Activated naive CD4-positive, alpha-beta T cell treated with anti-CD3 and anti-CD28 coated beads, Interleukin-2, amount 10 ng/mL, durations not matched to agents 7 days and 5 days (primary cell): Measurements from ENCODE around the gene FAM168B.

ENCODE experiments used
- CTCF ChIA-PET: fragments of 350-600 bp; sonication (Branson Sonifier 250); formaldehyde crosslinking; loops from one replicate; lab custom pipeline; 2021; ENCODE audit warnings: antibody characterized with exemption; lab: Charles Lee
- DNase-seq: peaks from one replicate; pipeline ENCODE4 v3.0.0-alpha.2; 2020
- H3K27ac Mint-ChIP-seq: one replicate; pipeline ENCODE4 v1.8.0; 2021; ENCODE audit warnings: mild to moderate bottlenecking, moderate library complexity, mixed read lengths
- H3K27me3 Mint-ChIP-seq: one replicate; pipeline ENCODE4 v1.8.0; 2021; ENCODE audit warnings: mild to moderate bottlenecking, mixed read lengths
- H3K36me3 Mint-ChIP-seq: one replicate; pipeline ENCODE4 v1.8.0; 2021; ENCODE audit warnings: mixed read lengths
- H3K4me1 Mint-ChIP-seq: one replicate; pipeline ENCODE4 v1.8.0; 2021; ENCODE audit warnings: mixed read lengths
- H3K4me3 Mint-ChIP-seq: one replicate; pipeline ENCODE4 v1.8.0; 2021; ENCODE audit warnings: mild to moderate bottlenecking, moderate library complexity, mixed read lengths
- H3K9me3 Mint-ChIP-seq: one replicate; pipeline ENCODE4 v1.8.0; 2021; ENCODE audit warnings: mixed read lengths

FAM168B gene

GRCh38 chr2:131043199-131044074, 49.8 kb downstream of the FAM168B start:
- H3K27me3 Mint-ChIP-seq, result peaks cover 26% of the 10 kb centered on the region
- H3K36me3 Mint-ChIP-seq, result peaks cover 9% of the 10 kb centered on the region
- peaks cover 35% of the 10 kb centered on the region for H3K4me1 Mint-ChIP-seq
- peak overlapping the region; percentile 33 for H3K27ac Mint-ChIP-seq
- DNase-seq, result no peak
- H3K9me3 Mint-ChIP-seq, result no peaks in the 10 kb centered on the region
- CTCF ChIA-PET, result no interaction called here
- H3K4me3 Mint-ChIP-seq, result no peak overlapping the region

GRCh38 chr2:131042148-131042775, 51.0 kb downstream of the FAM168B start:
- H3K36me3 Mint-ChIP-seq, result peaks cover 6% of the 10 kb centered on the region
- no peaks in the 10 kb centered on the region for H3K9me3 Mint-ChIP-seq
- H3K27me3 Mint-ChIP-seq, result peaks cover 38% of the 10 kb centered on the region
- no peak for DNase-seq
- peaks cover 37% of the 10 kb centered on the region for H3K4me1 Mint-ChIP-seq
- CTCF ChIA-PET, result interaction anchor here (1.4 kb wide), 1 partner anchor 111 kb away, joined by 4 read pairs; no protein-coding TSS in a partner anchor
- no peak overlapping the region for H3K4me3 Mint-ChIP-seq
- H3K27ac Mint-ChIP-seq, result no peak overlapping the region

GRCh38 chr2:131041402-131042147, 51.7 kb downstream of the FAM168B start:
- DNase-seq, result no peak
- CTCF ChIA-PET, result interaction anchor here (1.0 to 1.4 kb wide), 2 partner anchors 8 to 112 kb away, joined by 4 read pairs; no protein-coding TSS in a partner anchor
- peak overlapping the region; percentile 63 for H3K27ac Mint-ChIP-seq
- H3K36me3 Mint-ChIP-seq, result peaks cover 3% of the 10 kb centered on the region
- peaks cover 37% of the 10 kb centered on the region for H3K4me1 Mint-ChIP-seq
- peak overlapping the region; percentile 74 for H3K4me3 Mint-ChIP-seq
- no peaks in the 10 kb centered on the region for H3K9me3 Mint-ChIP-seq
- H3K27me3 Mint-ChIP-seq, result peaks cover 45% of the 10 kb centered on the region

GRCh38 chr2:131040661-131041401, 52.4 kb downstream of the FAM168B start:
- H3K4me3 Mint-ChIP-seq, result peak overlapping the region; percentile 74
- peaks cover 3% of the 10 kb centered on the region for H3K36me3 Mint-ChIP-seq
- H3K4me1 Mint-ChIP-seq, result peaks cover 37% of the 10 kb centered on the region
- DNase-seq, result peak; percentile 56
- peaks cover 52% of the 10 kb centered on the region for H3K27me3 Mint-ChIP-seq
- peak overlapping the region; percentile 63 for H3K27ac Mint-ChIP-seq
- H3K9me3 Mint-ChIP-seq, result no peaks in the 10 kb centered on the region
- CTCF ChIA-PET, result interaction anchor here (1.0 to 1.4 kb wide), 2 partner anchors 9 to 113 kb away, joined by 4 read pairs; no protein-coding TSS in a partner anchor

GRCh38 chr2:131039908-131040660, 53.2 kb downstream of the FAM168B start:
- Mint-ChIP-seq H3K27ac (peak overlapping the region; percentile 63), H3K4me3 (peak overlapping the region; percentile 74), H3K27me3 (peaks cover 60% of the 10 kb centered on the region), H3K4me1 (peaks cover 37% of the 10 kb centered on the region), H3K36me3 (peaks cover 3% of the 10 kb centered on the region), H3K9me3 (no peaks in the 10 kb centered on the region)
- CTCF ChIA-PET, result no interaction called here
- peak; percentile 70 for DNase-seq

- CTCF ChIA-PET, result no interaction called here
- Mint-ChIP-seq H3K4me3 (no peak overlapping the region), H3K9me3 (no peaks in the 10 kb centered on the region), H3K27ac (peak overlapping the region; percentile 62), H3K4me1 (peaks cover 37% of the 10 kb centered on the region), H3K36me3 (peaks cover 3% of the 10 kb centered on the region), H3K27me3 (peaks cover 65% of the 10 kb centered on the region)
- no peak for DNase-seq
Measured at GRCh38 chr2:131039535-131039907, 53.7 kb downstream of the FAM168B start.

GRCh38 chr2:131039101-131039440, 54.2 kb downstream of the FAM168B start:
- H3K9me3 Mint-ChIP-seq, result no peaks in the 10 kb centered on the region
- no peak overlapping the region for H3K27ac Mint-ChIP-seq
- peaks cover 69% of the 10 kb centered on the region for H3K27me3 Mint-ChIP-seq
- no peak overlapping the region for H3K4me3 Mint-ChIP-seq
- H3K4me1 Mint-ChIP-seq, result peaks cover 37% of the 10 kb centered on the region
- DNase-seq, result no peak
- CTCF ChIA-PET, result no interaction called here
- H3K36me3 Mint-ChIP-seq, result peaks cover 3% of the 10 kb centered on the region

- Mint-ChIP-seq H3K4me1 (peaks cover 37% of the 10 kb centered on the region), H3K27me3 (peaks cover 75% of the 10 kb centered on the region), H3K36me3 (peaks cover 3% of the 10 kb centered on the region), H3K27ac (no peak overlapping the region), H3K4me3 (no peak overlapping the region), H3K9me3 (no peaks in the 10 kb centered on the region)
- DNase-seq, result no peak
- CTCF ChIA-PET, result no interaction called here
Measured at GRCh38 chr2:131038258-131039100, 54.8 kb downstream of the FAM168B start.

GRCh38 chr2:131037398-131038257, 55.6 kb downstream of the FAM168B start:
- DNase-seq, result no peak
- no peak overlapping the region for H3K4me3 Mint-ChIP-seq
- peaks cover 35% of the 10 kb centered on the region for H3K4me1 Mint-ChIP-seq
- no peaks in the 10 kb centered on the region for H3K9me3 Mint-ChIP-seq
- peaks cover 3% of the 10 kb centered on the region for H3K36me3 Mint-ChIP-seq
- H3K27me3 Mint-ChIP-seq, result peaks cover 84% of the 10 kb centered on the region
- CTCF ChIA-PET, result interaction anchor here (0.7 kb wide), 1 partner anchor 455 kb away, joined by 3 read pairs; no protein-coding TSS in a partner anchor
- H3K27ac Mint-ChIP-seq, result no peak overlapping the region

- Mint-ChIP-seq H3K4me3 (no peak overlapping the region), H3K9me3 (no peaks in the 10 kb centered on the region), H3K36me3 (peaks cover 3% of the 10 kb centered on the region), H3K27me3 (peaks cover 91% of the 10 kb centered on the region), H3K4me1 (peaks cover 27% of the 10 kb centered on the region), H3K27ac (no peak overlapping the region)
- no peak for DNase-seq
- CTCF ChIA-PET, result interaction anchor here (0.7 kb wide), 1 partner anchor 456 kb away, joined by 3 read pairs; no protein-coding TSS in a partner anchor
Measured at GRCh38 chr2:131036696-131037397, 56.4 kb downstream of the FAM168B start.

- H3K27ac Mint-ChIP-seq, result no peak overlapping the region
- no peaks in the 10 kb centered on the region for H3K9me3 Mint-ChIP-seq
- peaks cover 3% of the 10 kb centered on the region for H3K36me3 Mint-ChIP-seq
- no peak overlapping the region for H3K4me3 Mint-ChIP-seq
- peaks cover 21% of the 10 kb centered on the region for H3K4me1 Mint-ChIP-seq
- H3K27me3 Mint-ChIP-seq, result peaks cover 97% of the 10 kb centered on the region
- DNase-seq, result no peak
- CTCF ChIA-PET, result no interaction called here
Measured at GRCh38 chr2:131036269-131036668, 57.0 kb downstream of the FAM168B start.
